CD4-positive, alpha-beta T cell treated with Interferon alpha-2 for 1 hour (primary cell): ENCODE results near the gene ZNF593OS.
A peak's percentile ranks its signal among the peaks of the same experiment; 100 is the strongest.

Experiments used
- DNase-seq, 2 donors: peaks; one replicate each; pipeline ENCODE4 v3.0.0-alpha.2; 2020 to 2022

ZNF593OS gene

DNA sequence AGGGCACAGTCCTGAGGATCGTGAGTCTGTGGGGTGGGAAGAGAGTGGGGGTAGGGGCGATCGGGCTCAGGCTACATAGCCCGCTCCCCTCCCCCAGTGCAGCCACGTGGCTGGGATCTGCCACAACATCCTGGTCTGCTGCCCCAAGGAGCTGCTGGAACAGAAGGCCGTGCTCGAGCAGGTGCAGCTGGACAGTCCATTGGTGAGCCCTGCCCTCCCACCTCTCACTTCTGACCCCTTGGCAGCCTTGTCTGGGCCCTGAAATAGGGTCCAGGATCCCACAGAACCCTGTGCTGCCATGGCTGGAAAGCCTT lies 10.7 kb upstream of the ZNF593OS start:
- no peak for DNase-seq

DNA sequence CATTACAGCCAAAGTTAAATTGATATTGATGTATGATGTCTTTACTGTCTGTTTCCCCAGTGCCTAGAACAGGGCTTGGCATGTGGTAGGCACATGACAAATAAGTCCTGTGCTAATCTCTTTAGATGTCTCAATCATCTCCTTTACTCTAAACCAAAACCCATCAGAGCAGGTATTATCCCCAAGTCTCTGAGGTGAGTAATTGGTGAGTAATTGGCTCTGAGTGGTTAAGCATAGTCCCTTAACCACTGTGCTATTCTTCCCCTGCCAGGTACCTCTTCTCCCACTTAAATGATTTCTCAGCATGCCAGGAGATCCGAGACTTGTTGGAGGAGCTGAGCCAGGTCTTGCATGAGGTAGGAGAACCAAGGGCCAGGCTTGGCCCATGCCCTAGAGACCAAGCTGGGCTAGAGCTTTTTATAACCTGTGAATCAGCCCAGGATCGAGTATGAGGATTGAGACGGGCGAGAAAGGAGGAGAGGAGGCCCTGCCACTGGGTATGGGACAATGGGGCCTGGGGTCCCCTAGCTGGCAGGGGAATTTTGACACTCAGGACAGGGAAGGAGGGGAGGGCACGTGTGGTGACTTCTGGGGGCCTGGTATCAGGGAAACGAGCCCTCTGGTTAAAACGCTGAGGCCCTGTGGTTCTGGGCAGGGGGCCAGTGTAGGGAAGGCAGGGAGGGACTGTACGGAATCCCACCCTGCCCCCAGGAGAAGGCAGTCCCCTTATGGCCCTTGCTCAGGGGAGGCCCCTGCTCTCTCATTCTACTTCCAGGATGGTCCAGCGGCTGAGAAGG lies 10.2 kb upstream of the ZNF593OS start:
- no peak for DNase-seq

- no peak for DNase-seq
Observed at GRCh38 chr1:26180010-26180506, 8.4 kb upstream of the ZNF593OS start.

- DNase-seq: peak in 1 of 2 donors; percentile 30
Observed at GRCh38 chr1:26177182-26177684, 5.6 kb upstream of the ZNF593OS start, which contains the start of gene CNKSR1. Gene CNKSR1 (plus strand): TSS chr1:26177491. CDS start chr1:26177548, 57 bp downstream.

- no peak for DNase-seq
Observed at GRCh38 chr1:26175346-26175745, 3.7 kb upstream of the ZNF593OS start.

- no peak for DNase-seq
Observed at GRCh38 chr1:26170472-26170821, 1.2 kb downstream of the ZNF593OS start.

DNA sequence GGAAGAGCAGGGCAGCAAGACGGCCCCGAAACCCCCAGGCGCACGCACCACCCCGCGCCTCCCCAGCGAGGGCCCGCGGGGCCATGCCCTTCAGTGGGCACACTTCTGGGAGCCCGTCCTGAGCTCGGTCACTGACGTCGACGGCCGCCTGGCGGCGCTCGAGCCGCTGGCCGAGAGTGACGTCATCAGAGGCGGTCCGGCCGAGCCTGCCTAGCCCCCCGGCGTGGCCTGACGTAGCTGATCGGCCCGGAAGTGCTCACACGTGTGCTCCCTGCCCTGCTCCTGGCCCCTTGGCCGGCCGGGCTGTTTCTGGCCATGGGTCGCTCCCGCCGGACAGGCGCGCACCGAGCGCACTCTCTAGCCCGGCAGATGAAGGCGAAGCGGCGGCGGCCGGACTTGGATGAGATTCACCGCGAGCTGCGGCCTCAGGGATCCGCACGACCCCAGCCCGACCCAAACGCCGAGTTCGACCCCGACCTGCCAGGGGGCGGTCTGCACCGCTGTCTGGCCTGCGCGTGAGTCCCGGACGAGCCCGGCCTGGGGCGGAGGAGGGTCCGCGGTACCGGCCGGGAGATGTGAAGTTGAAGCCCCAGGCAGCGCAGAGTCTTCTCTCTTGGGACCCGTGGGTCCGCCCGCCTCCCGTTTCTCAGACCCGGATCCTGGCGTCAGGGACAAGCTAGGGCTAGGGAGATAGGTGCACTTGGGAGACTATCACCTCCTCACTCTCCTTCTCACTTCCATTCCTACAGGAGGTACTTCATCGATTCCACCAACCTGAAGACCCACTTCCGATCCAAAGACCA lies 1.8 kb downstream of the ZNF593OS start, which contains the start of gene ZNF593:
TSS of gene ZNF593 (plus strand) at position 240 of the 803 bp plus-strand sequence. CDS start at position 316, 76 bp downstream.
- peak; percentile 89 to 92 for DNase-seq

GRCh38 chr1:26169198-26169554 lies 2.5 kb downstream of the ZNF593OS start:
- DNase-seq: no peak

DNA sequence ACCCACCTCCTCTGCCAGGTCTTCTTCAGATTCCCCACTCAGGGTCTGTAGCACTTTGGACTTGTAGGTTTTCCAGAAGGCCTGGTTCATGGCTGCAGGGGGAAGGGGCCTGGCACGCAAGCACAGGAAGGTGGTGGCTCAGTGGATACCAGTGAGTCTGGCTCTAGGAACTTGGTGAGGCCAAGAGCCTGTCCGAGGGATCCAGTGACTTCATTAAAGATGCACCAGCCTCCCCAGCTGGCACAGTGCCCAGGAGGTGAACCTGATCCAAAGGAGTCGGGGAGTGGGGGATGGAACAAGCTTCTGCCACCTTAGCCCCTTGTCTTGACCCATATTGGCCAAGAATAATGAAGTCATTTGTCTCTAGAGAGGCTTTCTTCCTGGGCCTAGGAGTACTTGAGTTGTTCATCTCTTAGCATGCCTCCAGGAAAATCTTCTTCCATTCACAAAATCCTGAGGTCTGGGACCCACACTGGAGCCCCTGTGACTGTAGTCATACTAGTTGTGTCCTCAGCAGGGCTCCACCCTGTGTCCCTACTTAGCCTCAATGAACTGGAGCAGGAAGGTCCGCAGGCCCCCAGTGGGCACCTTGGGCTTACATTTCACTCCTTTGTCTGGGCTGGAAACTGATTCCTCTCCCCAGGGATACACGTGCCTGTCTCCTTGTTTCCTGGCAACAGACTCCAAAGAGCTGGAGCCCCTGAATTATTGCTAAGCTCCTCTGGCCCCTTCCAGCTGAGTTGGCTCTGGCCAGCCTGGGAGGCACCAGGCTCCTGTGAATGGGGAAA lies 3.0 kb downstream of the ZNF593OS start, which contains the start of gene C1orf232:
TSS of gene C1orf232 (minus strand) at position 554 of the 788 bp plus-strand sequence. CDS start at position 90, 464 bp downstream.
- no peak for DNase-seq

DNA sequence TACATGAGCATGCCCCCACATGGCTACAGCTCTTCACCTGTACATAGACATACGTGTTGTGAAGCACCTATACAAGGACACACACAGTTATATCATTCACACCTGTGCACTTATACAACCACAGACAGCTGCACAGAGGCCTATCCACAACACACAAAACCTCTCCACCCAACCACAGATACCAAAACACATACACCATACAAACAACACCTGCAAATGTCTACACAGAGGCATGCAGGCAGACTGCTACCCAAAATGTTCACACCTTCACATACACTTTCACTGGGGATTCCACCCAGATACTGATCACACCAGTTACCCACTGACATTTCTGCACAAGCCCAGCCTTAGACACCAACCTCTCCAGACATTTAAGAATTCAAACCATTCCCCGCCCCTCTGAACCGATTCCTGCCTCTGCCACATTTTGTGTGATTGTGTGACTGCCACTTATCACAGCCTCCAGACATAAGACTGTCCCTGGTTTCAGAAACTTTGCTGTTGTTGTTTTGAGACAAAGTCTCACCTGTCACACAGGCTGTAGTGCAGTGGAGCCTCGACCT lies 4.8 kb downstream of the ZNF593OS start:
- DNase-seq: no peak

DNA sequence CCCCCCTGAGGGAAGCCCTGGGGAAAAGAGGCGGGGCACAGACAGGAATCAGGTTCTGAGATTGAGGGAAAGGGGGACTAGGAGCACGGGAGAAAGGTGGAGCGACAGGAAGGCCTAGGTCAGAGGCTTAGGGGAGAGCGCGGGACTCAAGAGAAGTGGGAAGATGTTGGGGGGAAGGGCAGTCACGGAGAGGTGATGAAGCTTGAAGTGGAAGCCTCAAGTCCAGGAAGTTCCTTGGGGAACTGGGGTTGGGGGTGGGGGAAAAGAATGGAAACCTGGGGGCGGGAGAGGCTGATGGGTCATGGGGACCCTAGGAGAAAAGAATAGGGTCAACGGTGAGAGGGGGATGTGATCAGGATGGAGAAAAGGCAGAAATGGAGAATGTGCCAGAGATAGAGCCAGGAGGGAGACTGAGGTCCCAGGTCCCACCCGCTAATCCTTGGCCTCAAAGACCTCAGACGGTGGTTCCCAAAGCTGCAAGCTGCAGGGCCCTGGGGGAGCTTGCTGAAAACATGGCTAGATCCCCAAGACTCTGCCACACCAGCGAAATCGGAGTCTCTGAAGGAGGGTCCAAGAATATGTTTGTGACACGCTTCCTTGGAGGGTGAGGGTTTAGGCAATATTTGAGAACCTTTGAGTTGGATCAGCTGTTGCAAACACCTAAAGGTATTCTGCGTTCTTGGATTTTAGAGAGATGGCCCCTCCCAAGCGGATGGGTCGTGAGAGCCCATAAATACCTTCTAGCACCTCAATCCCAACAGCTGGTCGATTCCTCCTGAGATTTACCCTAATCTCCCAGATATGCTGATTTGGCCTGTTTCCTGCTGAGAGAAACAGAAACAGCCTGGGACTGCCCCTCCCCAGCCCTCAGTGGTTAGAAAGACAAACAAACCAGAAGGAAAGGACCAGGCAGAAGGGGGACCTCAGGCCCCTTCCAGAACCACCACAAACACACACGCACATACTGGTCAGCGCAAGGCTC lies 6.5 kb downstream of the ZNF593OS start:
- no peak for DNase-seq

- DNase-seq: peak; percentile 22 to 59
Observed at GRCh38 chr1:26164036-26164860, 7.4 kb downstream of the ZNF593OS start.

DNA sequence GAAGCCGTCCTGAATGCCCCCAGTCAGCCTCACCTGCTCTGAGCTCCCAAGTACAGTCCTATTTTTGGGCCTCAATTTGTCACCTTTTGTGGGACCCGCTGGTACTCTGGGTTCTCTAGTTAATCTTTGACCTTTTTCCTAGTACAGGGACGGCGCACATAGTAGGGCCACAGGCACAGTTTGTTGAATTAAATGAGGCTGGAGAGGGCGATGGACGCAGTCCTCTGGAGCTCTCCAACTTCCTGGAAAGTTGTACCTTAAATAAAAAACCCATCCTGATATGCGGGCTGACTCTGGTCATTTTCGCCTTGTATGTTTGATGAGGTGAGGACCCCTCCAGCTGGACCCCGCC lies 8.0 kb downstream of the ZNF593OS start:
- no peak for DNase-seq

DNA sequence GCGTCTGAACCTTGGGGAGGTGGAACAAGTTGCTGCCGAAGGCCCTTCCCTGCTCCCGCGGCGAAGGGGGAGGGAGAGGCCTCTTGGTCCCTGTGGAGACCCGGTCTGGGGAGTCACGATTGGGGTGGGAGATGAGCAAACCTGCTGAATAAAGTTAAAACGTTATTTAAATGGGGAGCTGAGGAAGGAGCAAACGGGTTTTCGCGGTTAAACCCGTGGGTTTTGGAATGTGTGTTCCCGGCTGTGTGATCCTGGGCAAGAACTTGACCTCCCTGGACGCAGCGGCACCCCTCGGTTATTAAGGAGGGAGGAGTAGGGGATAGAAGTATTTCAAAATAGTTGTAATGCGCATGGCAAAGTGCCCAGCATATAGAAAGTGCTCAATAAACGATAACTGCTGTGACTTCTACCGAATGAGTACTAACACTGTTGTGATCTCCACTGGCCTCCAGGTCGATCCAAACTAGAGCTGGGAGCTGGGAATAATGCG lies 9.4 kb downstream of the ZNF593OS start:
- DNase-seq: no peak

DNA sequence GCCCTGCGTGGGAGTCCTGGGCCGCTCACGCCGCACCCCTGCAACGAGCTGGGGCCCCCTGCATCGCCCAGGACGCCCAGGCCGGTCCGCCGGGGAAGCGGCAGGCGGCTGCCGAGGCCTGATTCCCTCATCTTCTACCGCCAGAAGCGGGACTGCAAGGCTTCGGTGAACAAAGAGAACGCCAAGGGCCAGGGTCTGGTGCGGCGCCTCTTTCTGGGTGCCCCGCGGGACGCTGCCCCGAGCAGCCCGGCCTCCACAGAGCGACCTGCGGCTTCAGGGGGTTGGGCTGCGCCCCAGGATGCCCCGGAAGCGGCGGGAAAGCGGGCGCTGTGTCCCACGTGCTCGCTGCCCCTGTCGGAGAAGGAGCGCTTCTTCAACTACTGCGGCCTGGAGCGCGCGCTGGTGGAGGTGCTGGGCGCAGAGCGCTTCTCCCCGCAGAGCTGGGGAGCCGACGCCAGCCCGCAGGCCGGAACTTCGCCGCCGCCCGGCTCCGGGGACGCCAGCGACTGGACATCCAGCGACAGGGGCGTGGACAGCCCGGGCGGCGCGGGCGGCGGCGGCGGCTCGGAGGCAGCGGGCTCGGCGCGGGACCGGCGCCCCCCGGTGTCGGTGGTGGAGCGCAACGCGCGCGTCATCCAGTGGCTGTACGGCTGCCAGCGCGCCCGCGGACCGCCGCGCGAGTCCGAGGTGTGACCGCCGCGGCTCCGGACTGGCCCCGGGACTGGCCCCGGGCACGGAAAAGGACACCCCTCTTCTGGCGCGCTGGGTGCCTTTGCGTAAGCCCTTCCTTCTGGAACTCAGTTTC lies 10.0 kb downstream of the ZNF593OS start:
- peak; percentile 10 to 38 for DNase-seq

DNA sequence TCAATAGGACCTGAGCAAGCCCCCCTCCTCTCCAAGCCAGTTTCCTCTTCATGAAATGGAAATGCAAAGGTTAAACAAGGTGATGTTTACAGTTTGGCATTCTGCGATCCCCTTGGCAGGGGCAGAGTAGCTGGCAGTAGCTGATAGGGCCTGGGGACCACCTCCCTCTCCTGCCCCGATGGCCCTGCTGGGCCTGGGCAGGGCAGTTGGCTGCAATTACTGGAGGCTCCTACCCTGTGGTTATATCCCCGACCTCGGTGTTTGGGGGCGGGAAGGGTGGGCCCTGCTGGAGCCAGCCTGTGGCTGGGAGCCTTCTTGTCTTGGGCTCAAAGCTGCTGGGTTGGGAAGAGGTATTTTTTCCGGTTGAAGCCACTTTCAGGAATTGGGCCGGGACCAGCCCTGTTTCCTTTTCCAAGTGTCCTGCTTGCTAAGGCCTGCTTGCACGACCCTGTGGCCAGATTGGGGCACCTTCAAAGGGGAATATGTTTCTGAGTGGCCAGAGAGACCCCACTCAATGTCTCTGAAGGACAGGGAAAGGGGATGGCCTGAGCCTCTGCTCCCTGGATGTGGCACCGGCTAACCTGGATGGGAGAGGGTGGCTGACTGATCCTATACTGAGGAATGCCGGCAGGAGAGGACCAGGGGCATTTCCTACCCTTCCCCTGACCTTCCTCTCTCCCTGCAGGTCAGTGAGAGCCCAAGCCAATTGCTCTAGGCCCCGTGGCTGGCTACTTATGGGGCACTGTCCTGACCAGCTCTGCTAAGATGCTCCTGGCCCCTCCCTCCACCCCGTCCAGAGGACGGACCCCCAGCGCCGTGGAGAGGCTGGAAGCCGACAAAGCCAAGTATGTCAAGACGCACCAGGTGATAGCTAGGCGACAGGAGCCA lies 10.9 kb downstream of the ZNF593OS start:
- DNase-seq: no peak

- no peak for DNase-seq
Observed at GRCh38 chr1:26159743-26160039, 11.9 kb downstream of the ZNF593OS start.
